HL-60 (cell line): Measurements from ENCODE around the gene PLP2.

Experiments used
- REST ChIP-seq: IDR thresholded peaks from 2 replicates; pipeline ENCODE4 v1.6.1; 2012; ENCODE audit warnings: low read depth; ENCODE audit not compliant: insufficient replicate concordance
- TF ChIP-seq, protein P1 (sequence below): IDR thresholded peaks from one replicate; pipeline ENCODE4 v1.5.1; 2011; ENCODE audit warnings: low read length, control low read depth, inconsistent platforms; ENCODE audit not compliant: insufficient read depth

- no peak for TF ChIP-seq REST
- TF ChIP-seq, protein P1, sequence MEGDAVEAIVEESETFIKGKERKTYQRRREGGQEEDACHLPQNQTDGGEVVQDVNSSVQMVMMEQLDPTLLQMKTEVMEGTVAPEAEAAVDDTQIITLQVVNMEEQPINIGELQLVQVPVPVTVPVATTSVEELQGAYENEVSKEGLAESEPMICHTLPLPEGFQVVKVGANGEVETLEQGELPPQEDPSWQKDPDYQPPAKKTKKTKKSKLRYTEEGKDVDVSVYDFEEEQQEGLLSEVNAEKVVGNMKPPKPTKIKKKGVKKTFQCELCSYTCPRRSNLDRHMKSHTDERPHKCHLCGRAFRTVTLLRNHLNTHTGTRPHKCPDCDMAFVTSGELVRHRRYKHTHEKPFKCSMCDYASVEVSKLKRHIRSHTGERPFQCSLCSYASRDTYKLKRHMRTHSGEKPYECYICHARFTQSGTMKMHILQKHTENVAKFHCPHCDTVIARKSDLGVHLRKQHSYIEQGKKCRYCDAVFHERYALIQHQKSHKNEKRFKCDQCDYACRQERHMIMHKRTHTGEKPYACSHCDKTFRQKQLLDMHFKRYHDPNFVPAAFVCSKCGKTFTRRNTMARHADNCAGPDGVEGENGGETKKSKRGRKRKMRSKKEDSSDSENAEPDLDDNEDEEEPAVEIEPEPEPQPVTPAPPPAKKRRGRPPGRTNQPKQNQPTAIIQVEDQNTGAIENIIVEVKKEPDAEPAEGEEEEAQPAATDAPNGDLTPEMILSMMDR = no peak
Observed at GRCh38 chrX:49187526-49187925, 15.8 kb downstream of the PLP2 start.
